CD4-positive, alpha-beta T cell (primary cell): ENCODE data around the gene PLEKHG3. TPM values are rescaled to one million over a fixed set of nuclear protein-coding genes. Genes with fewer than 3 reads are reported as not detected.

Experiments
- ATAC-seq: fragments of 200-7000 bp; cut with Tn5 transposase; one replicate; pipeline ENCODE4 v1.10.0; 2022; ENCODE audit warnings: mild to moderate bottlenecking; ENCODE audit not compliant: poor library complexity
- CTCF ChIA-PET: fragments of 350-600 bp; sonication (Branson Sonifier 250); formaldehyde crosslinking; loops from one replicate; lab custom pipeline; 2021; ENCODE audit warnings: antibody characterized with exemption, inconsistent platforms; lab: Charles Lee
- POLR2A ChIA-PET: fragments of 350-600 bp; sonication (Branson Sonifier 250); formaldehyde crosslinking; loops from one replicate; lab custom pipeline; 2021; ENCODE audit warnings: antibody characterized with exemption, inconsistent platforms; lab: Charles Lee
- DNase-seq, 14 experiments: peaks; one replicate each; pipeline ENCODE4 v3.0.0-alpha.2; 2013 to 2020; ENCODE audit warnings: mixed read lengths in 2 of 14
- H3K27ac ChIP-seq, 2 donors: one replicate each; pipeline versions ENCODE4 v1.5.1 to v1.7.0; 2013; ENCODE audit warnings: low read length in 2 of 2, low read depth in 1 of 2, mild to moderate bottlenecking in 1 of 2
- H3K27me3 ChIP-seq, 2 experiments: 1 replicate in 1 of 2; 2 replicates in 1 of 2; pipeline versions ENCODE4 v1.6.1 to v1.7.0; 2013; ENCODE audit warnings: low read length in 2 of 2, control low read depth in 1 of 2, mild to moderate bottlenecking in 1 of 2, moderate library complexity in 1 of 2; ENCODE audit not compliant: insufficient read depth in 2 of 2, control insufficient read depth in 1 of 2
- H3K36me3 ChIP-seq: one replicate; pipeline ENCODE4 v1.6.1; 2013; ENCODE audit warnings: low read length, control low read depth; ENCODE audit not compliant: insufficient read depth
- H3K4me1 ChIP-seq: one replicate; pipeline ENCODE4 v1.6.1; 2013; ENCODE audit warnings: low read length, control low read depth; ENCODE audit not compliant: insufficient read depth
- H3K4me3 ChIP-seq: one replicate; pipeline ENCODE4 v1.5.1; 2013; ENCODE audit warnings: mild to moderate bottlenecking, low read length, moderate library complexity
- H3K9me3 ChIP-seq, 2 experiments: 1 replicate in 1 of 2; 2 replicates in 1 of 2; pipeline versions ENCODE4 v1.6.1 to v1.7.0; 2013; ENCODE audit warnings: low read length in 2 of 2, mild to moderate bottlenecking in 2 of 2, control low read depth in 1 of 2, moderate library complexity in 1 of 2; ENCODE audit not compliant: control insufficient read depth in 1 of 2, insufficient read depth in 1 of 2
- H3K27ac Mint-ChIP-seq: one replicate; pipeline ENCODE4 v1.8.0; 2020; ENCODE audit warnings: mixed read lengths
- H3K27me3 Mint-ChIP-seq: one replicate; pipeline ENCODE4 v1.8.0; 2021; ENCODE audit warnings: mixed read lengths
- H3K36me3 Mint-ChIP-seq: one replicate; pipeline ENCODE4 v1.8.0; 2021; ENCODE audit warnings: low read depth, mixed read lengths
- H3K4me1 Mint-ChIP-seq: one replicate; pipeline ENCODE4 v1.8.0; 2021; ENCODE audit warnings: low read depth, mixed read lengths
- H3K4me3 Mint-ChIP-seq: one replicate; pipeline ENCODE4 v1.8.0; 2020; ENCODE audit warnings: mild to moderate bottlenecking, mixed read lengths
- H3K9me3 Mint-ChIP-seq: one replicate; pipeline ENCODE4 v1.8.0; 2020; ENCODE audit warnings: mixed read lengths
- intact Hi-C, 2 experiments: fragments of 100-400 bp; cut with DNase I in 1 of 2; cut with micrococcal nuclease in 1 of 2; formaldehyde crosslinking; loops; one replicate each; pipeline versions ENCODE4 v1.15.1 to v1.9.0; 2023 to 2025; cut with DNase I, micrococcal nuclease
- total RNA-seq, 174 experiments: library from RNA in 2 of 174; stranded (reverse) in 2 of 174; gene quantifications; one replicate each; pipeline ENCODE4 v1.2.3 and lab custom pipeline; 2021 to 2026
- TF ChIP-seq, protein P1 (sequence below): fragments of 200-600 bp; IDR thresholded peaks from one replicate; pipeline ENCODE4 v1.8.0; 2022; ENCODE audit warnings: antibody characterized with exemption, mild to moderate bottlenecking

Gene PLEKHG3
- total RNA-seq, 2 experiments from 2014 or later, result 12.1 to 13.3 TPM

GRCh38 chr14:64763801-64764621 is 59.8 kb downstream of the PLEKHG3 start:
- TF ChIP-seq, protein P1, sequence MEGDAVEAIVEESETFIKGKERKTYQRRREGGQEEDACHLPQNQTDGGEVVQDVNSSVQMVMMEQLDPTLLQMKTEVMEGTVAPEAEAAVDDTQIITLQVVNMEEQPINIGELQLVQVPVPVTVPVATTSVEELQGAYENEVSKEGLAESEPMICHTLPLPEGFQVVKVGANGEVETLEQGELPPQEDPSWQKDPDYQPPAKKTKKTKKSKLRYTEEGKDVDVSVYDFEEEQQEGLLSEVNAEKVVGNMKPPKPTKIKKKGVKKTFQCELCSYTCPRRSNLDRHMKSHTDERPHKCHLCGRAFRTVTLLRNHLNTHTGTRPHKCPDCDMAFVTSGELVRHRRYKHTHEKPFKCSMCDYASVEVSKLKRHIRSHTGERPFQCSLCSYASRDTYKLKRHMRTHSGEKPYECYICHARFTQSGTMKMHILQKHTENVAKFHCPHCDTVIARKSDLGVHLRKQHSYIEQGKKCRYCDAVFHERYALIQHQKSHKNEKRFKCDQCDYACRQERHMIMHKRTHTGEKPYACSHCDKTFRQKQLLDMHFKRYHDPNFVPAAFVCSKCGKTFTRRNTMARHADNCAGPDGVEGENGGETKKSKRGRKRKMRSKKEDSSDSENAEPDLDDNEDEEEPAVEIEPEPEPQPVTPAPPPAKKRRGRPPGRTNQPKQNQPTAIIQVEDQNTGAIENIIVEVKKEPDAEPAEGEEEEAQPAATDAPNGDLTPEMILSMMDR, result no peak
- no peaks in the 10 kb centered on the region for H3K36me3 Mint-ChIP-seq
- H3K27me3 Mint-ChIP-seq, result no peaks in the 10 kb centered on the region
- no peak overlapping the region for H3K27ac ChIP-seq
- no peaks in the 10 kb centered on the region for H3K9me3 Mint-ChIP-seq
- H3K27me3 ChIP-seq, result no peaks in the 10 kb centered on the region
- ChIA-PET POLR2A (interaction anchor here (0.6 to 1.1 kb wide), 2 partner anchors 7 to 92 kb away, joined by 3 read pairs; no protein-coding TSS in a partner anchor), CTCF (interaction anchor here (0.5 to 2.1 kb wide), 11 partner anchors 8 to 420 kb away, joined by 3 to 11 read pairs (median 4); partner anchors contain the start of gene MTHFD1)
- intact Hi-C loops, result loop anchor here (1.0 to 10.0 kb wide), 5 partner anchors 91 to 229 kb away; no protein-coding TSS in a partner anchor
- H3K4me1 Mint-ChIP-seq, result peaks cover 35% of the 10 kb centered on the region
- no peak overlapping the region for H3K27ac Mint-ChIP-seq
- no peaks in the 10 kb centered on the region for H3K36me3 ChIP-seq
- ATAC-seq (no peak), DNase-seq (peak in 2 of 14 experiments; percentile 30 to 48)
- peak overlapping the region; percentile 33 for H3K4me3 ChIP-seq
- H3K4me3 Mint-ChIP-seq, result peak overlapping the region; percentile 67
- peaks cover 69% of the 10 kb centered on the region for H3K4me1 ChIP-seq
- no peaks in the 10 kb centered on the region for H3K9me3 ChIP-seq

DNA sequence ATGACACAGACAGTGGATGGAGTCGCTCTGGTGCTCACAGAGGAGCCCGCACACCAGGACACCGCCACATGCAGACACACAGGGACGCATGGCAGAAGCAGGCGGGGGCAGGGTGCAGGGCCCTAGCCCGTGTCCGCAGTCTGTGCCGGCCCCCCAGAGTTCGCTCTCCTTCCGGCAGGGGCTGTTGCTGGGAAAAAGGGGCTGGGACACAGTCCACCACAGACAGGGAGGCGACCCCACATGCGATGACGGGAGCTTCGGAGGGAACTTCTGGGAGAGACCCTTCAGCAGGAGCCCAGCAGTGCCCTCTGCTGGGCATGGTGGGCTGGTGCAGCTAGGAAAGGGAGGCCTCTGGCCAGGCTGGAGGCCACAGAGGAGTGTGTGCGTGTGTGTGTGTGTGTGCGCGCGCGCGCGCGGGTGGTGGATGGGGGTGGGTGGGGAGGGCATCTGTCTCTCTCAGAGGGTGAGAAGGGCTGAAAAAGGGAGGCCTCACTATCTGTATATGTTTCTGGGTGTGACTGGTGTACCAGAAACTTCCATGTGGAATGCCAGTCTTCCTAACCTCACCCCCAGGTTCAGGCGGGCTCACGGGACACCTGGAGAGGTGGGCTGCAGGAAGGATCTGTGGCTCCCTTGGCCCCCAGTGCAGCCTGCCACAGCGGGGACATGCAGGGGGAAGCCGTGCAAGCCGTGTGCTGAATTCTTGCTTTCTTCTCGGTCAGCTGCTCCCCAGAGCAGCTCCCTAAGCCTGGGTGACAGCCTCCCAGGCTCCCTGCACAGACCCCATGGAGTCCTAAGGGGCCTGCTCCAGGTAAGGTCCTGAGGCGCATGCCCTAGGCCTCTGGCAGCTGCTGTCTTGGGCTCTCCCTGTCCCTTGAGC is 60.7 kb downstream of the PLEKHG3 start:
- Mint-ChIP-seq H3K27ac (no peak overlapping the region), H3K4me3 (peak overlapping the region; percentile 67), H3K4me1 (peaks cover 32% of the 10 kb centered on the region), H3K27me3 (no peaks in the 10 kb centered on the region), H3K9me3 (no peaks in the 10 kb centered on the region), H3K36me3 (no peaks in the 10 kb centered on the region)
- TF ChIP-seq, protein P1, result peak; percentile 85
- ATAC-seq (peak; percentile 76), DNase-seq (peak; percentile 44 to 86 (median 58))
- Histone ChIP-seq H3K9me3 (no peaks in the 10 kb centered on the region), H3K4me3 (peak overlapping the region; percentile 33), H3K36me3 (no peaks in the 10 kb centered on the region), H3K4me1 (peaks cover 61% of the 10 kb centered on the region), H3K27me3 (no peaks in the 10 kb centered on the region), H3K27ac (no peak overlapping the region)
- ChIA-PET CTCF (interaction anchor here (0.5 to 2.1 kb wide), 11 partner anchors 9 to 421 kb away, joined by 3 to 11 read pairs (median 4); partner anchors contain the start of gene MTHFD1), POLR2A (interaction anchor here (1.1 kb wide), 1 partner anchor 8 kb away, joined by 3 read pairs; no protein-coding TSS in a partner anchor)
- intact Hi-C loops, result loop anchor here (1.0 to 10.0 kb wide), 6 partner anchors 92 to 423 kb away; no protein-coding TSS in a partner anchor

DNA sequence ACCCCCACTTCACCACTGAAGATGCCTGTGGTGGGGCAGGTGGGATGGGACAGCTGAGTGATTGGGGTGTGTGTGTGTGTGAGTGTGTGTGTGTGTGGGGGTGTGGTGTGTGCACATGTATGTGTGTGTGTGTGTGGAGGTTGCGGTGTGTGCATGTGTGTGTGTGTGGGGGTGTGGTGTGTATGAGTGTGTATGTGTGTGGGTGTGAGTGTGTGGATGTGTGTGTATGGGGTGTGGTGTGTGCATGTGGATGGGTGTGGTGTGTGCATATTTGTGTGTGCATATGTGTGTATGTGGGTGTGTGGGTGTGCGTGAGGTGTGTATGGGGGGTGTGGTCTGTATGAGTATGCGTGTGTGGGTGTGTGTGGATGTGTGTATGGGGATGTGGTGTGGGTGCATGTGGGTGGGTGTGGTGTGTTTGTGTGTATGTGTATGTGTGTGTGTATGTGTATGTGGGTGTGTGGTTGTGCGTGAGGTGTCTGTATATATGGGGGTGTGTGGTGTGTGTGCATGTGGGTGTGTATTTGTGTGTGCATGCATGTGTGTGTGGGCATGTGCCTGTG is 61.6 kb downstream of the PLEKHG3 start:
- POLR2A ChIA-PET, result no interaction called here
- H3K9me3 Mint-ChIP-seq, result no peaks in the 10 kb centered on the region
- H3K27ac Mint-ChIP-seq, result no peak overlapping the region
- Histone ChIP-seq H3K4me1 (peaks cover 55% of the 10 kb centered on the region), H3K4me3 (no peak overlapping the region), H3K27me3 (no peaks in the 10 kb centered on the region), H3K27ac (no peak overlapping the region), H3K36me3 (no peaks in the 10 kb centered on the region), H3K9me3 (no peaks in the 10 kb centered on the region)
- DNase-seq (no peak), ATAC-seq (no peak)
- no peaks in the 10 kb centered on the region for H3K36me3 Mint-ChIP-seq
- CTCF ChIA-PET, result no interaction called here
- intact Hi-C loops, result loop anchor here in 1 of 2 experiments (5.0 to 10.0 kb wide), 2 partner anchors 231 to 424 kb away; no protein-coding TSS in a partner anchor
- H3K4me3 Mint-ChIP-seq, result no peak overlapping the region
- no peaks in the 10 kb centered on the region for H3K27me3 Mint-ChIP-seq
- H3K4me1 Mint-ChIP-seq, result peaks cover 35% of the 10 kb centered on the region
- TF ChIP-seq, protein P1, result no peak
